Measurements from ENCODE around the gene DENND6B. TPM values are rescaled to one million over a fixed set of nuclear protein-coding genes. Genes with fewer than 3 reads are reported as not detected.

The DENND6B gene
- total and polyA plus RNA-seq, 2 donors (not counting 1 experiment from before 2014, with no cell fraction given) = 2.8 to 10.3 TPM

DNA sequence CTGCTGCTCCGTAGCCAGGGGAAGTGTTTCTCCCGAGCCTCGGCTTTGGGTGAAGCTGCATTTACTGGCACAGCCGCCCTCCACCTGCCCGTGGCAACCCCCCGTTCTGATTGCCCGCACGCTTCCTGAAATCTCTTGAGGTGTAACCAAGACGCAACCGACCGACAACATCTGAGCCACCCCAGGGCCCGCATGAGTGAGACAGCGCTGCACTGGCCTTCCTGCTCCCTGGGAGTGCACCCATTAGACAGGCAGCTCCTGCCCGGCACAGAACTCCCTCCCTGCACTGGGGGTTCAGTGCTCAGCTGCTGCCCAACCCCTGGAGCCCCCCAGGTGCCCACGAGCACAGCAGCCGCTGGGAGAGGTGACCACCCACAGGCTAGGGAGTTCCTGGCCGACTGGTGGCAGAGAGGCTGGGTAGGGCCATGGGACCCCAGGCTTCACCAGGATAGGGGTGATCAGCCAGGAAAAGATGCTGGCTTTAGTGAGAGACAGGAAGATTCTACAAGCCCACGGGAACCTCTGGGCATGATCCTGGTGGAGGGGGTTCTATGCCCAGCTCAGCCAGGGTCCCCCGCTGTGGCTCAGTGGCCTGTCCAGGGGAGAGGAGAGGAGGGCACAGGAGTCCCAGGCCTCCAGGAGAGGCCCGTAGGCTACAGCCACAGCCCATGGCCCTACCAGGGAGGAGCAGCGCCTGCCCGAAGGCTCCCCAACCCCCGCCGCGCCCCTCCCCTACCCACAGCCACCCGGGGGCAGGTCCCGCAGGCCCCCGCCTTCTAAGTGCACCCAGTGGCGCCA, 34.0 kb downstream of the DENND6B start:
- WGBS (ENCODE audit: insufficient coverage) = 7% methylated on average over 25 of the region's 29 CpGs
- ChIA-PET CTCF (interaction anchor here (1.1 to 1.6 kb wide), 7 partner anchors 9 to 40 kb away, joined by 3 to 5 read pairs (median 4); partner anchors contain the start of gene DENND6B), POLR2A (interaction anchor here (0.6 to 4.2 kb wide), 6 partner anchors 12 to 102 kb away, joined by 3 to 53 read pairs (median 3); partner anchors contain the start of gene PLXNB2)
- peak; percentile 72 for ATAC-seq (ENCODE audit: low read depth)
- Mint-ChIP-seq H3K27ac (peak overlapping the region; percentile 71), H3K9me3 (ENCODE audit: insufficient read depth) (no peaks in the 10 kb centered on the region), H3K27me3 (peaks cover 14% of the 10 kb centered on the region), H3K4me3 (peak overlapping the region; percentile 86), H3K4me1 (peaks cover 37% of the 10 kb centered on the region)
- intact Hi-C loops (cut with micrococcal nuclease) = loop anchor here (1.0 kb wide), 3 partner anchors 13 to 49 kb away; partner anchors contain the start of gene DENND6B
- H3K9ac ChIP-seq (ENCODE audit: low read length) = peak overlapping the region; percentile 57
- TF ChIP-seq, protein P1, sequence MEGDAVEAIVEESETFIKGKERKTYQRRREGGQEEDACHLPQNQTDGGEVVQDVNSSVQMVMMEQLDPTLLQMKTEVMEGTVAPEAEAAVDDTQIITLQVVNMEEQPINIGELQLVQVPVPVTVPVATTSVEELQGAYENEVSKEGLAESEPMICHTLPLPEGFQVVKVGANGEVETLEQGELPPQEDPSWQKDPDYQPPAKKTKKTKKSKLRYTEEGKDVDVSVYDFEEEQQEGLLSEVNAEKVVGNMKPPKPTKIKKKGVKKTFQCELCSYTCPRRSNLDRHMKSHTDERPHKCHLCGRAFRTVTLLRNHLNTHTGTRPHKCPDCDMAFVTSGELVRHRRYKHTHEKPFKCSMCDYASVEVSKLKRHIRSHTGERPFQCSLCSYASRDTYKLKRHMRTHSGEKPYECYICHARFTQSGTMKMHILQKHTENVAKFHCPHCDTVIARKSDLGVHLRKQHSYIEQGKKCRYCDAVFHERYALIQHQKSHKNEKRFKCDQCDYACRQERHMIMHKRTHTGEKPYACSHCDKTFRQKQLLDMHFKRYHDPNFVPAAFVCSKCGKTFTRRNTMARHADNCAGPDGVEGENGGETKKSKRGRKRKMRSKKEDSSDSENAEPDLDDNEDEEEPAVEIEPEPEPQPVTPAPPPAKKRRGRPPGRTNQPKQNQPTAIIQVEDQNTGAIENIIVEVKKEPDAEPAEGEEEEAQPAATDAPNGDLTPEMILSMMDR (IDR thresholded peaks at IDR 0.05) = no peak
- TF ChIP-seq EZH2 (IDR thresholded peaks at IDR 0.05; ENCODE audit: borderline replicate concordance, insufficient read depth, low read depth, low read length, poor library complexity, severe bottlenecking) = no peak
- DNase-seq = peak; percentile 85
- peak overlapping the region in 3 of 5 experiments; percentile 8 to 40 (median 31) for H3K4me3 ChIP-seq (ENCODE audit: control extremely low read depth in 1 of 5, extremely low read depth in 1 of 5, insufficient read depth in 1 of 5, low read depth in 2 of 5, low read length in 4 of 5)
- H3K27me3 ChIP-seq (replicated peaks in 1 of 4; ENCODE audit: control extremely low read depth in 1 of 4, control insufficient read depth in 3 of 4, insufficient read depth in 4 of 4, low read length in 3 of 4) = peaks cover 0 to 32% (median 12%) of the 10 kb centered on the region in 4 experiments
- peaks cover 36 to 44% of the 10 kb centered on the region in 2 donors for H3K4me1 ChIP-seq (ENCODE audit: control insufficient read depth in 2 of 2, insufficient read depth in 2 of 2, low read length in 2 of 2)
- H4K20me1 ChIP-seq (ENCODE audit: control insufficient read depth, insufficient read depth, low read length, poor library complexity, severe bottlenecking) = peaks cover 14% of the 10 kb centered on the region
- H3K4me2 ChIP-seq (replicated peaks; ENCODE audit: low read depth, low read length, poor library complexity, severe bottlenecking) = peak overlapping the region; percentile 85
- H3K79me2 ChIP-seq (ENCODE audit: control insufficient read depth, insufficient read depth, low read length) = no peaks in the 10 kb centered on the region
- H3K36me3 ChIP-seq (replicated peaks in 1 of 2; ENCODE audit: control extremely low read depth in 1 of 2, control insufficient read depth in 1 of 2, extremely low read depth in 1 of 2, insufficient read depth in 2 of 2, low read length in 1 of 2) = no peaks in the 10 kb centered on the region
- H2AFZ ChIP-seq (ENCODE audit: insufficient read depth, low read depth, low read length, poor library complexity, severe bottlenecking) = no peak overlapping the region
- H3K9me3 ChIP-seq (ENCODE audit: control extremely low read depth in 1 of 3, control insufficient read depth in 2 of 3, insufficient read depth in 1 of 3, low read length in 2 of 3) = peaks cover 0 to 8% (median 0%) of the 10 kb centered on the region in 3 donors
- no peak overlapping the region for H3K27ac ChIP-seq (ENCODE audit: low read length in 2 of 2)
